ENCODE results near the gene HMGN2. TPM values are rescaled to one million over a fixed set of nuclear protein-coding genes. Genes with fewer than 3 reads are reported as not detected.

HMGN2 gene
- total RNA-seq, 1 donor from 2014 or later = 462 TPM

- DNase-seq (no peak), ATAC-seq (ENCODE audit: low read depth) (no peak)
- TF ChIP-seq, protein P1, sequence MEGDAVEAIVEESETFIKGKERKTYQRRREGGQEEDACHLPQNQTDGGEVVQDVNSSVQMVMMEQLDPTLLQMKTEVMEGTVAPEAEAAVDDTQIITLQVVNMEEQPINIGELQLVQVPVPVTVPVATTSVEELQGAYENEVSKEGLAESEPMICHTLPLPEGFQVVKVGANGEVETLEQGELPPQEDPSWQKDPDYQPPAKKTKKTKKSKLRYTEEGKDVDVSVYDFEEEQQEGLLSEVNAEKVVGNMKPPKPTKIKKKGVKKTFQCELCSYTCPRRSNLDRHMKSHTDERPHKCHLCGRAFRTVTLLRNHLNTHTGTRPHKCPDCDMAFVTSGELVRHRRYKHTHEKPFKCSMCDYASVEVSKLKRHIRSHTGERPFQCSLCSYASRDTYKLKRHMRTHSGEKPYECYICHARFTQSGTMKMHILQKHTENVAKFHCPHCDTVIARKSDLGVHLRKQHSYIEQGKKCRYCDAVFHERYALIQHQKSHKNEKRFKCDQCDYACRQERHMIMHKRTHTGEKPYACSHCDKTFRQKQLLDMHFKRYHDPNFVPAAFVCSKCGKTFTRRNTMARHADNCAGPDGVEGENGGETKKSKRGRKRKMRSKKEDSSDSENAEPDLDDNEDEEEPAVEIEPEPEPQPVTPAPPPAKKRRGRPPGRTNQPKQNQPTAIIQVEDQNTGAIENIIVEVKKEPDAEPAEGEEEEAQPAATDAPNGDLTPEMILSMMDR (IDR thresholded peaks at IDR 0.05) = no peak
- Mint-ChIP-seq H3K9me3 (no peaks in the 10 kb centered on the region), H3K27ac (no peak overlapping the region), H3K4me3 (no peak overlapping the region), H3K27me3 (peaks cover 11% of the 10 kb centered on the region), H3K36me3 (ENCODE audit: low read depth) (no peaks in the 10 kb centered on the region), H3K4me1 (no peaks in the 10 kb centered on the region)
- POLR2A ChIA-PET = no interaction called here
- intact Hi-C loops (cut with micrococcal nuclease) = no loop called here
- CTCF ChIA-PET = no interaction called here
Measured at GRCh38 chr1:26522073-26522472, 49.8 kb downstream of the HMGN2 start.

GRCh38 chr1:26524181-26524580 lies 51.9 kb downstream of the HMGN2 start:
- H3K4me1 Mint-ChIP-seq = peaks cover 2% of the 10 kb centered on the region
- H3K4me3 Mint-ChIP-seq = no peak overlapping the region
- peaks cover 11% of the 10 kb centered on the region for H3K27me3 Mint-ChIP-seq
- no peak overlapping the region for H3K27ac Mint-ChIP-seq
- CTCF ChIA-PET = interaction anchor here (1.2 kb wide), 1 partner anchor 17 kb away, joined by 4 read pairs; no protein-coding TSS in a partner anchor
- TF ChIP-seq, protein P1 (IDR thresholded peaks at IDR 0.05) = no peak
- H3K9me3 Mint-ChIP-seq = no peaks in the 10 kb centered on the region
- ATAC-seq (ENCODE audit: low read depth) (no peak), DNase-seq (no peak)
- POLR2A ChIA-PET = interaction anchor here (0.5 to 1.1 kb wide), 2 partner anchors 11 to 28 kb away, joined by 3 read pairs; no protein-coding TSS in a partner anchor
- intact Hi-C loops (cut with micrococcal nuclease) = no loop called here
- H3K36me3 Mint-ChIP-seq (ENCODE audit: low read depth) = no peaks in the 10 kb centered on the region

Other genes starting within 250 kb of the HMGN2 start
- 13.8 and 16.4 TPM in 2 replicates for gene CEP85, start 238.2 kb upstream of the HMGN2 start, total RNA-seq
- 265 and 285 TPM in 2 replicates for gene SH3BGRL3, start 192.4 kb upstream of the HMGN2 start, total RNA-seq
- 35.5 and 36.9 TPM in 2 replicates for gene UBXN11, start 165.8 kb upstream of the HMGN2 start, total RNA-seq
- gene CD52, start 154.5 kb upstream of the HMGN2 start, total RNA-seq = 449 and 499 TPM in 2 replicates
- 0.27 and 0.86 TPM in 2 replicates for gene CRYBG2, start 118.3 kb upstream of the HMGN2 start, total RNA-seq
- gene ZNF683, start 99.7 kb upstream of the HMGN2 start, total RNA-seq = not detected in 2 replicates
- not detected in 2 replicates for gene LIN28A, start 61.6 kb upstream of the HMGN2 start, total RNA-seq
- 53.0 and 65.0 TPM in 2 replicates for gene DHDDS, start 40.1 kb upstream of the HMGN2 start, total RNA-seq
- gene RPS6KA1, start 57.3 kb downstream of the HMGN2 start, total RNA-seq = 139 and 150 TPM in 2 replicates
- 116 and 142 TPM in 2 replicates for gene ARID1A, start 223.6 kb downstream of the HMGN2 start, total RNA-seq